Smooth muscle cell (in vitro differentiated cells): ENCODE results near the gene L1CAM. TPM values are rescaled to one million over a fixed set of nuclear protein-coding genes. Genes with fewer than 3 reads are reported as not detected.
A peak's percentile ranks its signal among the peaks of the same experiment; 100 is the strongest.

Experiments used
- DNase-seq: peaks from one replicate; lab custom pipeline; 2025; ENCODE audit not compliant: unreplicated experiment; lab: John Stamatoyannopoulos, UW
- H2AFZ ChIP-seq: fragments of 200-600 bp; sonication (generic); 2 replicates; pipeline ENCODE4 v1.6.0; 2016; ENCODE audit warnings: antibody characterized with exemption, low read depth, mild to moderate bottlenecking
- H3F3A ChIP-seq: fragments of 200-600 bp; sonication (generic); 2 replicates; pipeline ENCODE4 v1.6.0; 2017; ENCODE audit warnings: antibody characterized with exemption, low read depth
- H3K27ac ChIP-seq: fragments of 200-600 bp; sonication (generic); 2 replicates; pipeline ENCODE4 v1.5.1; 2016; ENCODE audit warnings: low read depth, mild to moderate bottlenecking
- H3K27me3 ChIP-seq: fragments of 200-600 bp; sonication (generic); 2 replicates; pipeline ENCODE4 v1.6.1; 2016; ENCODE audit warnings: low read depth, mild to moderate bottlenecking
- H3K36me3 ChIP-seq: fragments of 200-600 bp; sonication (generic); 2 replicates; pipeline ENCODE4 v1.5.1; 2016; ENCODE audit warnings: low read depth
- H3K4me1 ChIP-seq: fragments of 200-600 bp; sonication (generic); 2 replicates; pipeline ENCODE4 v1.5.1; 2016; ENCODE audit warnings: low read depth
- H3K4me2 ChIP-seq: fragments of 200-600 bp; sonication (generic); 2 replicates; pipeline ENCODE4 v1.6.0; 2016; ENCODE audit warnings: mild to moderate bottlenecking
- H3K4me3 ChIP-seq: fragments of 200-600 bp; sonication (generic); 2 replicates; pipeline ENCODE4 v1.5.1; 2016; ENCODE audit warnings: mild to moderate bottlenecking
- H3K79me2 ChIP-seq: fragments of 200-600 bp; sonication (generic); 2 replicates; pipeline ENCODE4 v1.6.0; 2016; ENCODE audit warnings: low read depth, mild to moderate bottlenecking
- H3K9ac ChIP-seq: fragments of 200-600 bp; sonication (generic); 2 replicates; pipeline ENCODE4 v1.6.0; 2016; ENCODE audit warnings: low read depth
- H3K9me3 ChIP-seq: fragments of 200-600 bp; sonication (generic); replicated peaks from 2 replicates; pipeline ENCODE4 v1.5.1; 2016; ENCODE audit warnings: low read depth
- H4K20me1 ChIP-seq: fragments of 200-600 bp; sonication (generic); 2 replicates; pipeline ENCODE4 v1.6.0; 2016; ENCODE audit warnings: low read depth
- WGBS: methylation state at CpG from one replicate; pipeline ENCODE4 v1.1.7; 2016; ENCODE audit warnings: low lambda C conversion rate; 5-methylcytosine and 5-hydroxymethylcytosine counted together
- polyA plus RNA-seq: library from polyadenylated mRNA; unstranded; fragments of >200 nt; fragmentation: Nextera tagmentation; extraction: Ambion mirVana; gene quantifications from 2 replicates; pipeline ENCODE4 v1.2.1, GENCODE V29; 2016
- total RNA-seq: library from RNA; depleted of rRNA; stranded (reverse); fragments of >200 nt; gene quantifications from 2 replicates; pipeline ENCODE4 v1.2.3, GENCODE V29; 2014
- TF ChIP-seq, protein P1 (sequence below): fragments of 200-600 bp; sonication (generic); IDR thresholded peaks from 2 replicates; pipeline ENCODE4 v1.5.1; 2017; ENCODE audit warnings: borderline replicate concordance, mild to moderate bottlenecking, antibody characterized with exemption; ENCODE audit not compliant: insufficient read depth, poor library complexity, severe bottlenecking

The L1CAM gene
- total and polyA plus RNA-seq, 2 experiments from 2014 or later, result 27.2 to 68.7 TPM

DNA sequence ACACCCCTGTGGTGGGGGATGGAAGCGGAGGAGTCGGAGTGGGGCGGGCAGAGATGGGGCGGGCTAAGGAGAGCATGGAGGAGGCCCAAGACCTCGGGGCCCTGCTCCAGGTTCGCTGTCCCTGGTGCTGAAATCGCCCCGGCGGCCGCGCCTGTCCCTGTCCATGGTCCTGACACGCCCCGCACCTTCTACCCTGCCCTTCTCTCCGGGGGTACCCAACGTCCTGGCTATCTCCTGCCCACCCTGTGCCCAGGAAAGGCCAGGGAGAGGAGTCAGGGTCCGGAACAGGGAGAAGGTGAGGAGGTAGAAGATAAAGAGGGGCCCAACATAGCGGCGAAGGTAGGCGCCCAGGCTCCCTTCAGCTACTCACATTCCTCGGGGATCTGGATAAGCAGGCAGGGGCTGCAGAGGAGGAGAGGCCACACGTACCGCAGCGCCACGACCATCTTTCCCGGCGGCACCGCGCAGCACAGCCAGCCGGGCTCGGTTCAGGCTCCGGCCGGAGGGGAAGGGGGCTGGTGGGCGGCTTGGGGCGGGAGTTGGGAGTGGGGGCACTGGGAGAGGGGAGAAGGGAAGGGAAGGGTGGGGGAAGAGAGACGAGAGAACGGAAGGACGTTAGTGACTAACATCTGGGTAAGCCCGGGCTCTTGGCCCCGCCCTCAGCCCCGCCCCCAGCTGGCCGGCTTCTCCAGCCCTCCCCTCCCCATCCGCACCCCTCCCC is 10.4 kb downstream of the L1CAM start:
- H3F3A ChIP-seq, result no peaks in the 10 kb centered on the region
- no peaks in the 10 kb centered on the region for H3K4me1 ChIP-seq
- H3K9ac ChIP-seq, result no peak overlapping the region
- H3K27me3 ChIP-seq, result no peaks in the 10 kb centered on the region
- no peak overlapping the region for H3K4me2 ChIP-seq
- H3K27ac ChIP-seq, result no peak overlapping the region
- no peaks in the 10 kb centered on the region for H3K36me3 ChIP-seq
- peak; percentile 23 for DNase-seq
- 42% methylated on average over 23 of the region's 42 CpGs for WGBS
- peaks cover 67% of the 10 kb centered on the region for H4K20me1 ChIP-seq
- H2AFZ ChIP-seq, result no peak overlapping the region
- no peak overlapping the region for H3K4me3 ChIP-seq
- H3K9me3 ChIP-seq, result no peaks in the 10 kb centered on the region
- TF ChIP-seq, protein P1, sequence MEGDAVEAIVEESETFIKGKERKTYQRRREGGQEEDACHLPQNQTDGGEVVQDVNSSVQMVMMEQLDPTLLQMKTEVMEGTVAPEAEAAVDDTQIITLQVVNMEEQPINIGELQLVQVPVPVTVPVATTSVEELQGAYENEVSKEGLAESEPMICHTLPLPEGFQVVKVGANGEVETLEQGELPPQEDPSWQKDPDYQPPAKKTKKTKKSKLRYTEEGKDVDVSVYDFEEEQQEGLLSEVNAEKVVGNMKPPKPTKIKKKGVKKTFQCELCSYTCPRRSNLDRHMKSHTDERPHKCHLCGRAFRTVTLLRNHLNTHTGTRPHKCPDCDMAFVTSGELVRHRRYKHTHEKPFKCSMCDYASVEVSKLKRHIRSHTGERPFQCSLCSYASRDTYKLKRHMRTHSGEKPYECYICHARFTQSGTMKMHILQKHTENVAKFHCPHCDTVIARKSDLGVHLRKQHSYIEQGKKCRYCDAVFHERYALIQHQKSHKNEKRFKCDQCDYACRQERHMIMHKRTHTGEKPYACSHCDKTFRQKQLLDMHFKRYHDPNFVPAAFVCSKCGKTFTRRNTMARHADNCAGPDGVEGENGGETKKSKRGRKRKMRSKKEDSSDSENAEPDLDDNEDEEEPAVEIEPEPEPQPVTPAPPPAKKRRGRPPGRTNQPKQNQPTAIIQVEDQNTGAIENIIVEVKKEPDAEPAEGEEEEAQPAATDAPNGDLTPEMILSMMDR, result no peak
- no peaks in the 10 kb centered on the region for H3K79me2 ChIP-seq

DNA sequence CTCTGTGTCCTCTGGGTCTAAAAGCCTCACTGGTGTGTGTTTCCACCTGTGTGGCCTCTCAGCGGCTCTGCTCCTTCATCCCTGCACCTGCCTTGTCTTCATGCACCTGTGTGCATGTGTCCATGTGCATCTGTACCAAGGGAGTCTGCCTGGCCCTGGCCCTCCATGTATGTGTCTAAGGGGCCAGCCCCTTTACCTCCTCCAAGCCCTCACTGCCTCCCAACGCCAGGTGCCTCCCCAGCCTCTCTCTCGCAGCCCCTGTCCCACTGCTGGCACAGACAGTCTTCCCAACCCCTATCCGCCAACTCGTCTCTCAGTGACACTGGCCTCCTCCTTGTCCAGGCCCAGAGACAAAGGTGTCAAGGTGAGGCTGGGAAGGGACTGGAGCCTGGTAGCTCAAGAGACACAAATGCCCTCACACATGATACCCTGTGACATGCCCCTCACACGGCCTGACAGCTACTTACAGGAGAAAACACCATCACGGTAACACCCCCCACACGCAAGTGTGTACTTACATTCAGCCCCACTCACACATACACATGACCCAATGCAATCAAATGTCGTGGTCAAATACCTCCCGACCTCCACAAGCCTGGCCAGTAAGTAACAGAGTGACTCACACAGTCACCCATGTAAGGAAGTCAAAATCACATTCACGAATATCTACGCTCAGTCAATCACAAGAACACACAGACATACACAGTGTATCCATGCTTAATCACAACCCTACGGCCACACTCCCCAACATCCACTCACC is 11.4 kb downstream of the L1CAM start:
- 73% methylated on average over 13 of the region's 13 CpGs for WGBS
- H3K27ac ChIP-seq, result no peak overlapping the region

DNA sequence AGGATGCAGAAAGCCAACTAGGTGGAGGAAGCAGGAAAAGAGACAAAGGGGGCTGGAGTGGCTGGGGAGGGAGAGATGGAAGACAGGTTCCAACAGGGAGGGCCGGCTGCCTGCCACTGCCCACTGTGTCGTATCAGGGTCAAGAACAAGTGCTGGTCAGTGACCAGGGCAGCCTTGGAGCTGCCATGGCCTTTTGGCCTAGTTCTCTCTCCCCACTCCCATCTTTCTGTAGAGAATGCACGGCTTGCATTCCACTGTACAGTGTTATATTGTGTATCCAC is 11.9 kb downstream of the L1CAM start:
- no peak for DNase-seq
- no peaks in the 10 kb centered on the region for H3F3A ChIP-seq
- H3K9me3 ChIP-seq, result no peaks in the 10 kb centered on the region
- H3K27me3 ChIP-seq, result no peaks in the 10 kb centered on the region
- no peaks in the 10 kb centered on the region for H3K4me1 ChIP-seq
- no peak overlapping the region for H3K27ac ChIP-seq
- no peak overlapping the region for H3K4me2 ChIP-seq
- H4K20me1 ChIP-seq, result peaks cover 62% of the 10 kb centered on the region
- H3K4me3 ChIP-seq, result no peak overlapping the region
- H3K79me2 ChIP-seq, result no peaks in the 10 kb centered on the region
- WGBS, result 81% methylated on average over 3 of the region's 3 CpGs
- H3K9ac ChIP-seq, result no peak overlapping the region
- no peak overlapping the region for H2AFZ ChIP-seq
- no peaks in the 10 kb centered on the region for H3K36me3 ChIP-seq
- TF ChIP-seq, protein P1, result no peak

More for the DNA sequence above, 11.4 kb downstream of the L1CAM start:
- TF ChIP-seq, protein P1, result no peak
- Histone ChIP-seq H3K79me2 (no peaks in the 10 kb centered on the region), H2AFZ (no peak overlapping the region), H3K36me3 (no peaks in the 10 kb centered on the region), H3K9me3 (no peaks in the 10 kb centered on the region), H3K4me2 (no peak overlapping the region), H3K4me1 (no peaks in the 10 kb centered on the region), H3F3A (no peaks in the 10 kb centered on the region), H3K27me3 (no peaks in the 10 kb centered on the region), H4K20me1 (peaks cover 62% of the 10 kb centered on the region), H3K4me3 (no peak overlapping the region), H3K9ac (no peak overlapping the region)
- DNase-seq, result no peak
